ENCODE measurements around the gene COL1A2.

- TF ChIP-seq CTCF (IDR thresholded peaks at IDR 0.05), result no peak
- no peak for TF ChIP-seq POLR2A (IDR thresholded peaks at IDR 0.05)
Observed at GRCh38 chr7:94405506-94405905, 10.8 kb downstream of the COL1A2 start.
